WTC11 (cell line): ENCODE results near the gene PCSK5.

Source experiments
- CTCF ChIP-seq: fragments of 200-600 bp; IDR thresholded peaks from 2 replicates; pipeline ENCODE4 v1.8.0; 2022; ENCODE audit warnings: antibody characterized with exemption
- ESRRA ChIP-seq: sonication (generic); formaldehyde crosslinking; IDR thresholded peaks from 2 replicates; pipeline ENCODE4 v1.8.1; 2022; ENCODE audit warnings: mild to moderate bottlenecking, missing genetic modification reagents, borderline replicate concordance
- FOXJ3 ChIP-seq: sonication (generic); formaldehyde crosslinking; IDR thresholded peaks from 2 replicates; pipeline ENCODE4 v1.9.0; 2021; ENCODE audit warnings: missing genetic modification reagents, mild to moderate bottlenecking, borderline replicate concordance
- IRF2 ChIP-seq: sonication (generic); formaldehyde crosslinking; IDR thresholded peaks from 2 replicates; pipeline ENCODE4 v1.8.0; 2022; ENCODE audit warnings: low read depth, missing genetic modification reagents, borderline replicate concordance
- KAT7 ChIP-seq: sonication (generic); formaldehyde crosslinking; IDR thresholded peaks from 2 replicates; pipeline ENCODE4 v1.8.1; 2023; ENCODE audit warnings: missing genetic modification reagents, mild to moderate bottlenecking, borderline replicate concordance
- NR3C1 ChIP-seq: sonication (generic); formaldehyde crosslinking; conservative IDR thresholded peaks from 2 replicates; pipeline ENCODE4 v1.8.1; 2023; ENCODE audit warnings: low read depth, mild to moderate bottlenecking, missing genetic modification reagents
- RELA ChIP-seq: sonication (generic); formaldehyde crosslinking; IDR thresholded peaks from 2 replicates; pipeline ENCODE4 v1.8.1; 2022; ENCODE audit warnings: missing genetic modification reagents, mild to moderate bottlenecking, borderline replicate concordance
- SP1 ChIP-seq: sonication (generic); formaldehyde crosslinking; conservative IDR thresholded peaks from 2 replicates; pipeline ENCODE4 v1.8.1; 2022; ENCODE audit warnings: missing genetic modification reagents
- TCF7 ChIP-seq: sonication (generic); formaldehyde crosslinking; IDR thresholded peaks from 2 replicates; pipeline ENCODE4 v1.8.0; 2022; ENCODE audit warnings: mild to moderate bottlenecking, low read depth, missing genetic modification reagents, moderate library complexity
- TEAD4 ChIP-seq: sonication (generic); formaldehyde crosslinking; IDR thresholded peaks from 2 replicates; pipeline ENCODE4 v1.8.0; 2022; ENCODE audit warnings: mild to moderate bottlenecking, missing genetic modification reagents
- TP53 ChIP-seq: sonication (generic); formaldehyde crosslinking; IDR thresholded peaks from 2 replicates; pipeline ENCODE4 v1.8.1; 2023; ENCODE audit warnings: mild to moderate bottlenecking, missing genetic modification reagents

- TF ChIP-seq NR3C1 (CRISPR knock-in tag): no peak
- TF ChIP-seq CTCF: no peak
- TF ChIP-seq KAT7 (CRISPR knock-in tag): no peak
- TF ChIP-seq TCF7 (CRISPR knock-in tag): no peak
- TF ChIP-seq RELA (CRISPR knock-in tag): no peak
- TF ChIP-seq TP53 (CRISPR knock-in tag): no peak
- TF ChIP-seq ESRRA (CRISPR knock-in tag): no peak
- no peak for TF ChIP-seq TEAD4 (CRISPR knock-in tag)
- no peak for TF ChIP-seq FOXJ3 (CRISPR knock-in tag)
- TF ChIP-seq IRF2 (CRISPR knock-in tag): no peak
- no peak for TF ChIP-seq SP1 (CRISPR knock-in tag)
Measured at GRCh38 chr9:76372336-76372735, 481.9 kb downstream of the PCSK5 start.
